ENCODE measurements around the gene PLXNA4.

The PLXNA4 gene

GRCh38 chr7:132417103-132417906, 159.0 kb downstream of the PLXNA4 start:
- TF ChIP-seq POLR2AphosphoS5 (IDR thresholded peaks at IDR 0.05; ENCODE audit: low read depth, low read length) (no peak), TAF1 (IDR thresholded peaks at IDR 0.05; ENCODE audit: borderline replicate concordance, low read depth, low read length) (no peak), POLR2A (IDR thresholded peaks at IDR 0.05; ENCODE audit: low read depth, low read length) (no peak)
- FAIRE-seq (no peak), DNase-seq (ENCODE audit: insufficient read length) (no peak)

GRCh38 chr7:132416395-132416794, 159.9 kb downstream of the PLXNA4 start:
- TF ChIP-seq POLR2AphosphoS5 (IDR thresholded peaks at IDR 0.05; ENCODE audit: low read depth, low read length): no peak
- TF ChIP-seq TAF1 (IDR thresholded peaks at IDR 0.05; ENCODE audit: borderline replicate concordance, low read depth, low read length): no peak
- TF ChIP-seq POLR2A (IDR thresholded peaks at IDR 0.05; ENCODE audit: low read depth, low read length): no peak
- DNase-seq (ENCODE audit: insufficient read length): no peak
- no peak for FAIRE-seq

- FAIRE-seq (no peak), DNase-seq (ENCODE audit: insufficient read length) (no peak)
- no peak for TF ChIP-seq POLR2AphosphoS5 (IDR thresholded peaks at IDR 0.05; ENCODE audit: low read depth, low read length)
- no peak for TF ChIP-seq POLR2A (IDR thresholded peaks at IDR 0.05; ENCODE audit: low read depth, low read length)
- TF ChIP-seq TAF1 (IDR thresholded peaks at IDR 0.05; ENCODE audit: borderline replicate concordance, low read depth, low read length): no peak
Measured at GRCh38 chr7:132415259-132415658, 161.0 kb downstream of the PLXNA4 start.

GRCh38 chr7:132414857-132415256, 161.4 kb downstream of the PLXNA4 start:
- DNase-seq (ENCODE audit: insufficient read length): no peak
- no peak for FAIRE-seq
- TF ChIP-seq TAF1 (IDR thresholded peaks at IDR 0.05; ENCODE audit: borderline replicate concordance, low read depth, low read length): no peak
- TF ChIP-seq POLR2A (IDR thresholded peaks at IDR 0.05; ENCODE audit: low read depth, low read length): no peak
- no peak for TF ChIP-seq POLR2AphosphoS5 (IDR thresholded peaks at IDR 0.05; ENCODE audit: low read depth, low read length)

- FAIRE-seq (no peak), DNase-seq (ENCODE audit: insufficient read length) (no peak)
- TF ChIP-seq TAF1 (IDR thresholded peaks at IDR 0.05; ENCODE audit: borderline replicate concordance, low read depth, low read length) (no peak), POLR2AphosphoS5 (IDR thresholded peaks at IDR 0.05; ENCODE audit: low read depth, low read length) (no peak), POLR2A (IDR thresholded peaks at IDR 0.05; ENCODE audit: low read depth, low read length) (no peak)
Measured at GRCh38 chr7:132412435-132412834, 163.8 kb downstream of the PLXNA4 start.

- TF ChIP-seq POLR2A (IDR thresholded peaks at IDR 0.05; ENCODE audit: low read depth, low read length) (no peak), POLR2AphosphoS5 (IDR thresholded peaks at IDR 0.05; ENCODE audit: low read depth, low read length) (no peak), TAF1 (IDR thresholded peaks at IDR 0.05; ENCODE audit: borderline replicate concordance, low read depth, low read length) (no peak)
- no peak for FAIRE-seq
Measured at GRCh38 chr7:132410861-132411541, 165.3 kb downstream of the PLXNA4 start.

GRCh38 chr7:132410385-132410784, 165.9 kb downstream of the PLXNA4 start:
- FAIRE-seq (no peak), DNase-seq (ENCODE audit: insufficient read length) (no peak)
- TF ChIP-seq POLR2A (IDR thresholded peaks at IDR 0.05; ENCODE audit: low read depth, low read length): no peak
- no peak for TF ChIP-seq POLR2AphosphoS5 (IDR thresholded peaks at IDR 0.05; ENCODE audit: low read depth, low read length)
- TF ChIP-seq TAF1 (IDR thresholded peaks at IDR 0.05; ENCODE audit: borderline replicate concordance, low read depth, low read length): no peak

More at GRCh38 chr7:132410861-132411541, 165.3 kb downstream of the PLXNA4 start:
- no peak for DNase-seq (ENCODE audit: insufficient read length)

- no peak for TF ChIP-seq TAF1 (IDR thresholded peaks at IDR 0.05; ENCODE audit: borderline replicate concordance, low read depth, low read length)
- no peak for TF ChIP-seq POLR2A (IDR thresholded peaks at IDR 0.05; ENCODE audit: low read depth, low read length)
- no peak for TF ChIP-seq POLR2AphosphoS5 (IDR thresholded peaks at IDR 0.05; ENCODE audit: low read depth, low read length)
- no peak for DNase-seq (ENCODE audit: insufficient read length)
- FAIRE-seq: no peak
Measured at GRCh38 chr7:132407764-132408163, 168.5 kb downstream of the PLXNA4 start.

GRCh38 chr7:132406039-132406438, 170.2 kb downstream of the PLXNA4 start:
- TF ChIP-seq TAF1 (IDR thresholded peaks at IDR 0.05; ENCODE audit: borderline replicate concordance, low read depth, low read length): no peak
- TF ChIP-seq POLR2A (IDR thresholded peaks at IDR 0.05; ENCODE audit: low read depth, low read length): no peak
- TF ChIP-seq POLR2AphosphoS5 (IDR thresholded peaks at IDR 0.05; ENCODE audit: low read depth, low read length): no peak
- DNase-seq (ENCODE audit: insufficient read length) (no peak), FAIRE-seq (no peak)

- TF ChIP-seq POLR2A (IDR thresholded peaks at IDR 0.05; ENCODE audit: low read depth, low read length): no peak
- TF ChIP-seq TAF1 (IDR thresholded peaks at IDR 0.05; ENCODE audit: borderline replicate concordance, low read depth, low read length): no peak
- no peak for TF ChIP-seq POLR2AphosphoS5 (IDR thresholded peaks at IDR 0.05; ENCODE audit: low read depth, low read length)
- FAIRE-seq: no peak
- DNase-seq (ENCODE audit: insufficient read length): no peak
Measured at GRCh38 chr7:132404261-132404660, 172.0 kb downstream of the PLXNA4 start.

- no peak for DNase-seq (ENCODE audit: insufficient read length)
- FAIRE-seq: no peak
- TF ChIP-seq TAF1 (IDR thresholded peaks at IDR 0.05; ENCODE audit: borderline replicate concordance, low read depth, low read length) (no peak), POLR2A (IDR thresholded peaks at IDR 0.05; ENCODE audit: low read depth, low read length) (no peak), POLR2AphosphoS5 (IDR thresholded peaks at IDR 0.05; ENCODE audit: low read depth, low read length) (no peak)
Measured at GRCh38 chr7:132403465-132404110, 172.7 kb downstream of the PLXNA4 start.

Data from GM12892 (cell line).